Breast epithelium (tissue), 4 donors: ENCODE measurements around the gene PADI2. TPM values are rescaled to one million over a fixed set of nuclear protein-coding genes. Genes with fewer than 3 reads are reported as not detected.

ENCODE experiments used
- DNase-seq, 2 donors: peaks; one replicate each; pipeline ENCODE4 v3.0.0-alpha.2; 2019; ENCODE audit warnings: low spot score in 2 of 2
- H3K27ac ChIP-seq, 2 donors: fragments of 200-600 bp; sonication (generic) in 1 of 2; one replicate each; pipeline ENCODE4 v1.5.1; 2016 to 2019; ENCODE audit warnings: mild to moderate bottlenecking in 1 of 2
- H3K27me3 ChIP-seq, 2 donors: fragments of 200-600 bp; sonication (generic) in 1 of 2; one replicate each; pipeline versions ENCODE4 v1.5.1 to v1.6.0; 2017 to 2019; ENCODE audit warnings: control low read depth in 1 of 2, mild to moderate bottlenecking in 1 of 2
- H3K36me3 ChIP-seq: fragments of 200-600 bp; one replicate; pipeline ENCODE4 v1.5.1; 2019
- H3K4me1 ChIP-seq, 2 donors: fragments of 200-600 bp; sonication (generic); one replicate each; pipeline ENCODE4 v1.5.1; 2016 to 2019; ENCODE audit warnings: control low read depth in 1 of 2
- H3K4me3 ChIP-seq, 3 donors: fragments of 200-600 bp; sonication (generic); 1 replicate in 2 of 3; 2 replicates in 1 of 3; pipeline ENCODE4 v1.5.1; 2016 to 2019; ENCODE audit warnings: mild to moderate bottlenecking in 3 of 3, moderate library complexity in 2 of 3
- H3K9me3 ChIP-seq, 2 donors: fragments of 200-600 bp; sonication (generic) in 1 of 2; one replicate each; pipeline ENCODE4 v1.5.1; 2016 to 2019; ENCODE audit warnings: control low read depth in 1 of 2
- CTCF ChIP-seq, 3 donors: fragments of 450-650 bp; IDR thresholded peaks; one replicate each; pipeline ENCODE4 v1.5.1; 2016 to 2017; ENCODE audit warnings: antibody characterized with exemption in 3 of 3, mild to moderate bottlenecking in 3 of 3, moderate library complexity in 3 of 3
- POLR2A ChIP-seq: fragments of 450-650 bp; IDR thresholded peaks from one replicate; pipeline ENCODE4 v1.6.1; 2016; ENCODE audit warnings: antibody characterized with exemption, mild to moderate bottlenecking, moderate library complexity
- POLR2AphosphoS5 ChIP-seq, 3 donors: sonication (generic); formaldehyde crosslinking; IDR thresholded peaks; one replicate each; pipeline ENCODE4 v1.6.1; 2017; ENCODE audit warnings: antibody characterized with exemption in 3 of 3
- intact Hi-C: fragments of 100-400 bp; cut with DNase I; formaldehyde crosslinking; loops from one replicate; pipeline ENCODE4 v1.15.1; 2023; ENCODE audit warnings: low total_unique reads
- total RNA-seq, 3 donors: library from RNA; depleted of rRNA; stranded (reverse); fragments of >200 nt; gene quantifications; one replicate each; pipeline ENCODE4 v1.1.0, GENCODE V29; 2016

The PADI2 gene
- total RNA-seq, 3 donors from 2014 or later, result 0.32 to 29.4 (median 9.2) TPM

- no peaks in the 10 kb centered on the region for H3K27me3 ChIP-seq
- intact Hi-C loops, result no loop called here
- no peak for DNase-seq
- peaks cover 6% of the 10 kb centered on the region in 2 donors for H3K9me3 ChIP-seq
- no peaks in the 10 kb centered on the region for H3K36me3 ChIP-seq
- no peak overlapping the region for H3K27ac ChIP-seq
- H3K4me1 ChIP-seq, result no peaks in the 10 kb centered on the region
- no peak overlapping the region for H3K4me3 ChIP-seq
- TF ChIP-seq POLR2AphosphoS5 (IDR thresholded peaks at IDR 0.05) (no peak), CTCF (IDR thresholded peaks at IDR 0.05) (no peak), POLR2A (no peak)
Observed at GRCh38 chr1:17060306-17060749, 58.9 kb downstream of the PADI2 start.

GRCh38 chr1:17059391-17060305 is 59.6 kb downstream of the PADI2 start:
- peaks cover 0 to under 1% of the 10 kb centered on the region in 2 donors for H3K9me3 ChIP-seq

GRCh38 chr1:17056551-17056950 is 62.7 kb downstream of the PADI2 start:
- no peak for DNase-seq
- intact Hi-C loops, result loop anchor here (10.0 kb wide), 1 partner anchor 178 kb away; no protein-coding TSS in a partner anchor
- H3K27me3 ChIP-seq, result no peaks in the 10 kb centered on the region
- H3K9me3 ChIP-seq, result no peaks in the 10 kb centered on the region
- peaks cover 4 to 11% of the 10 kb centered on the region in 2 donors for H3K4me1 ChIP-seq
- TF ChIP-seq POLR2AphosphoS5 (IDR thresholded peaks at IDR 0.05), result no peak
- no peak for TF ChIP-seq CTCF (IDR thresholded peaks at IDR 0.05)
- no peak for TF ChIP-seq POLR2A
- no peaks in the 10 kb centered on the region for H3K36me3 ChIP-seq
- H3K27ac ChIP-seq, result no peak overlapping the region
- no peak overlapping the region for H3K4me3 ChIP-seq

More at GRCh38 chr1:17059391-17060305, 59.6 kb downstream of the PADI2 start:
- Histone ChIP-seq H3K36me3 (no peaks in the 10 kb centered on the region), H3K4me3 (no peak overlapping the region), H3K27ac (no peak overlapping the region), H3K4me1 (no peaks in the 10 kb centered on the region), H3K27me3 (no peaks in the 10 kb centered on the region)
- intact Hi-C loops, result loop anchor here (10.0 kb wide), 1 partner anchor 175 kb away; no protein-coding TSS in a partner anchor
- peak in 1 of 2 donors; percentile 50 for DNase-seq
- peak in 2 of 3 donors; percentile 62 to 70 for TF ChIP-seq CTCF (IDR thresholded peaks at IDR 0.05)
- TF ChIP-seq POLR2A, result no peak

GRCh38 chr1:17055801-17056200 is 63.5 kb downstream of the PADI2 start:
- TF ChIP-seq CTCF (IDR thresholded peaks at IDR 0.05) (no peak), POLR2AphosphoS5 (IDR thresholded peaks at IDR 0.05) (no peak), POLR2A (no peak)
- peaks cover 4 to 11% of the 10 kb centered on the region in 2 donors for H3K4me1 ChIP-seq
- no peaks in the 10 kb centered on the region for H3K9me3 ChIP-seq
- H3K27ac ChIP-seq, result no peak overlapping the region
- no peaks in the 10 kb centered on the region for H3K27me3 ChIP-seq
- no peak overlapping the region for H3K4me3 ChIP-seq
- intact Hi-C loops, result loop anchor here (10.0 kb wide), 1 partner anchor 179 kb away; no protein-coding TSS in a partner anchor
- DNase-seq, result no peak
- H3K36me3 ChIP-seq, result no peaks in the 10 kb centered on the region
